ENCODE results near the gene LRRC49. TPM values are rescaled to one million over a fixed set of nuclear protein-coding genes. Genes with fewer than 3 reads are reported as not detected.

Gene LRRC49
- total and polyA plus RNA-seq, 10 of the 15 experiments (the other 5 are each of a cell fraction or from before 2014, with no cell fraction given) = 1.4 to 3.7 (median 2.9) TPM

- no TSS peak for BruUV-seq (replicated peaks)
- no peak for DNase-seq (ENCODE audit: low read depth, low spot score)
- CTCF ChIA-PET = no interaction called here
- no peaks in the 10 kb centered on the region for H4K20me1 ChIP-seq (ENCODE audit: control insufficient read depth, insufficient read depth)
- SMC1A ChIA-PET (ENCODE audit: uncharacterized antibody, unreplicated experiment) = no interaction called here
- no peak for FAIRE-seq
- no peak overlapping the region for H3K4me2 ChIP-seq (ENCODE audit: control insufficient read depth, insufficient read depth)
- peaks cover 6% of the 10 kb centered on the region for H3K4me1 ChIP-seq (ENCODE audit: control insufficient read depth, insufficient read depth, low read length)
- H3K4me3 ChIP-seq = no peak overlapping the region
- RAD21 ChIA-PET (ENCODE audit: unreplicated experiment) = no interaction called here
- in situ Hi-C loops (cut with MboI) (no loop called here), intact Hi-C loops (cut with micrococcal nuclease; ENCODE audit: unreplicated experiment) (no loop called here)
- H3K27ac ChIP-seq (ENCODE audit: control insufficient read depth, insufficient read depth) = no peak overlapping the region
- no peaks in the 10 kb centered on the region for H3K79me2 ChIP-seq (ENCODE audit: control insufficient read depth, insufficient read depth, low read length)
- no peak for ATAC-seq
- POLR2A ChIA-PET = no interaction called here
- H3K9ac ChIP-seq (ENCODE audit: control insufficient read depth, insufficient read depth, low read length) = no peak overlapping the region
- no peaks in the 10 kb centered on the region for H3K9me3 ChIP-seq (replicated peaks; ENCODE audit: control insufficient read depth, insufficient read depth, low read length)
- H2AFZ ChIP-seq (ENCODE audit: control insufficient read depth, low read depth, low read length) = no peak overlapping the region
- H3K36me3 ChIP-seq (ENCODE audit: control insufficient read depth in 2 of 2, insufficient read depth in 2 of 2, low read length in 1 of 2) = no peaks in the 10 kb centered on the region
- H3K27me3 ChIP-seq (replicated peaks in 1 of 2; ENCODE audit: control insufficient read depth in 2 of 2, insufficient read depth in 2 of 2, low read length in 1 of 2) = no peaks in the 10 kb centered on the region
- 55% methylated on average over 5 of the region's 5 CpGs for WGBS (ENCODE audit: insufficient coverage, insufficient replicate concordance, low lambda C conversion rate, missing lambda C conversion rate)
- no peak for TF ChIP-seq HDAC2 (IDR thresholded peaks at IDR 0.05)
- TF ChIP-seq, protein P1, sequence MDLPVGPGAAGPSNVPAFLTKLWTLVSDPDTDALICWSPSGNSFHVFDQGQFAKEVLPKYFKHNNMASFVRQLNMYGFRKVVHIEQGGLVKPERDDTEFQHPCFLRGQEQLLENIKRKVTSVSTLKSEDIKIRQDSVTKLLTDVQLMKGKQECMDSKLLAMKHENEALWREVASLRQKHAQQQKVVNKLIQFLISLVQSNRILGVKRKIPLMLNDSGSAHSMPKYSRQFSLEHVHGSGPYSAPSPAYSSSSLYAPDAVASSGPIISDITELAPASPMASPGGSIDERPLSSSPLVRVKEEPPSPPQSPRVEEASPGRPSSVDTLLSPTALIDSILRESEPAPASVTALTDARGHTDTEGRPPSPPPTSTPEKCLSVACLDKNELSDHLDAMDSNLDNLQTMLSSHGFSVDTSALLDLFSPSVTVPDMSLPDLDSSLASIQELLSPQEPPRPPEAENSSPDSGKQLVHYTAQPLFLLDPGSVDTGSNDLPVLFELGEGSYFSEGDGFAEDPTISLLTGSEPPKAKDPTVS (IDR thresholded peaks at IDR 0.05; ENCODE audit: low read depth, low read length) = no peak
- TF ChIP-seq, protein P2, sequence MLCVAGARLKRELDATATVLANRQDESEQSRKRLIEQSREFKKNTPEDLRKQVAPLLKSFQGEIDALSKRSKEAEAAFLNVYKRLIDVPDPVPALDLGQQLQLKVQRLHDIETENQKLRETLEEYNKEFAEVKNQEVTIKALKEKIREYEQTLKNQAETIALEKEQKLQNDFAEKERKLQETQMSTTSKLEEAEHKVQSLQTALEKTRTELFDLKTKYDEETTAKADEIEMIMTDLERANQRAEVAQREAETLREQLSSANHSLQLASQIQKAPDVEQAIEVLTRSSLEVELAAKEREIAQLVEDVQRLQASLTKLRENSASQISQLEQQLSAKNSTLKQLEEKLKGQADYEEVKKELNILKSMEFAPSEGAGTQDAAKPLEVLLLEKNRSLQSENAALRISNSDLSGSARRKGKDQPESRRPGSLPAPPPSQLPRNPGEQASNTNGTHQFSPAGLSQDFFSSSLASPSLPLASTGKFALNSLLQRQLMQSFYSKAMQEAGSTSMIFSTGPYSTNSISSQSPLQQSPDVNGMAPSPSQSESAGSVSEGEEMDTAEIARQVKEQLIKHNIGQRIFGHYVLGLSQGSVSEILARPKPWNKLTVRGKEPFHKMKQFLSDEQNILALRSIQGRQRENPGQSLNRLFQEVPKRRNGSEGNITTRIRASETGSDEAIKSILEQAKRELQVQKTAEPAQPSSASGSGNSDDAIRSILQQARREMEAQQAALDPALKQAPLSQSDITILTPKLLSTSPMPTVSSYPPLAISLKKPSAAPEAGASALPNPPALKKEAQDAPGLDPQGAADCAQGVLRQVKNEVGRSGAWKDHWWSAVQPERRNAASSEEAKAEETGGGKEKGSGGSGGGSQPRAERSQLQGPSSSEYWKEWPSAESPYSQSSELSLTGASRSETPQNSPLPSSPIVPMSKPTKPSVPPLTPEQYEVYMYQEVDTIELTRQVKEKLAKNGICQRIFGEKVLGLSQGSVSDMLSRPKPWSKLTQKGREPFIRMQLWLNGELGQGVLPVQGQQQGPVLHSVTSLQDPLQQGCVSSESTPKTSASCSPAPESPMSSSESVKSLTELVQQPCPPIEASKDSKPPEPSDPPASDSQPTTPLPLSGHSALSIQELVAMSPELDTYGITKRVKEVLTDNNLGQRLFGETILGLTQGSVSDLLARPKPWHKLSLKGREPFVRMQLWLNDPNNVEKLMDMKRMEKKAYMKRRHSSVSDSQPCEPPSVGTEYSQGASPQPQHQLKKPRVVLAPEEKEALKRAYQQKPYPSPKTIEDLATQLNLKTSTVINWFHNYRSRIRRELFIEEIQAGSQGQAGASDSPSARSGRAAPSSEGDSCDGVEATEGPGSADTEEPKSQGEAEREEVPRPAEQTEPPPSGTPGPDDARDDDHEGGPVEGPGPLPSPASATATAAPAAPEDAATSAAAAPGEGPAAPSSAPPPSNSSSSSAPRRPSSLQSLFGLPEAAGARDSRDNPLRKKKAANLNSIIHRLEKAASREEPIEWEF (IDR thresholded peaks at IDR 0.05; ENCODE audit: insufficient replicate concordance, low read depth, low read length) = no peak
- TF ChIP-seq ZNF207 (IDR thresholded peaks at IDR 0.05; ENCODE audit: borderline replicate concordance) = no peak
- no peak for TF ChIP-seq STAT1 (conservative IDR thresholded peaks at IDR 0.05)
- no peak for TF ChIP-seq SMAD1 (IDR thresholded peaks at IDR 0.05; ENCODE audit: low read depth, partially characterized antibody)
- TF ChIP-seq PAX5 (IDR thresholded peaks at IDR 0.05; ENCODE audit: borderline replicate concordance, low read depth, low read length) = no peak
- no peak for TF ChIP-seq TBL1XR1 (IDR thresholded peaks at IDR 0.05; ENCODE audit: low read depth, low read length)
- no peak for TF ChIP-seq ZNF384 (IDR thresholded peaks at IDR 0.05; ENCODE audit: borderline replicate concordance, low read depth, low read length)
- TF ChIP-seq NR2C1 (IDR thresholded peaks at IDR 0.05) = no peak
- TF ChIP-seq, protein P3, sequence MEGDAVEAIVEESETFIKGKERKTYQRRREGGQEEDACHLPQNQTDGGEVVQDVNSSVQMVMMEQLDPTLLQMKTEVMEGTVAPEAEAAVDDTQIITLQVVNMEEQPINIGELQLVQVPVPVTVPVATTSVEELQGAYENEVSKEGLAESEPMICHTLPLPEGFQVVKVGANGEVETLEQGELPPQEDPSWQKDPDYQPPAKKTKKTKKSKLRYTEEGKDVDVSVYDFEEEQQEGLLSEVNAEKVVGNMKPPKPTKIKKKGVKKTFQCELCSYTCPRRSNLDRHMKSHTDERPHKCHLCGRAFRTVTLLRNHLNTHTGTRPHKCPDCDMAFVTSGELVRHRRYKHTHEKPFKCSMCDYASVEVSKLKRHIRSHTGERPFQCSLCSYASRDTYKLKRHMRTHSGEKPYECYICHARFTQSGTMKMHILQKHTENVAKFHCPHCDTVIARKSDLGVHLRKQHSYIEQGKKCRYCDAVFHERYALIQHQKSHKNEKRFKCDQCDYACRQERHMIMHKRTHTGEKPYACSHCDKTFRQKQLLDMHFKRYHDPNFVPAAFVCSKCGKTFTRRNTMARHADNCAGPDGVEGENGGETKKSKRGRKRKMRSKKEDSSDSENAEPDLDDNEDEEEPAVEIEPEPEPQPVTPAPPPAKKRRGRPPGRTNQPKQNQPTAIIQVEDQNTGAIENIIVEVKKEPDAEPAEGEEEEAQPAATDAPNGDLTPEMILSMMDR (IDR thresholded peaks at IDR 0.05 in 2 of 3, conservative IDR thresholded peaks at IDR 0.05 in 1 of 3; ENCODE audit: control insufficient read depth in 2 of 3, extremely low read depth in 1 of 3, insufficient read depth in 1 of 3, low read depth in 3 of 3, low read length in 3 of 3) = no peak
- TF ChIP-seq SP1 (IDR thresholded peaks at IDR 0.05; ENCODE audit: low read depth, low read length) = no peak
- TF ChIP-seq RAD21 (IDR thresholded peaks at IDR 0.05; ENCODE audit: insufficient read depth, low read depth, low read length) = no peak
- TF ChIP-seq FOS (IDR thresholded peaks at IDR 0.05; ENCODE audit: borderline replicate concordance, extremely low read depth, insufficient read length) = no peak
- no peak for TF ChIP-seq CBFB (IDR thresholded peaks at IDR 0.05; ENCODE audit: low read depth)
- no peak for TF ChIP-seq SIX5 (IDR thresholded peaks at IDR 0.05; ENCODE audit: low read depth, low read length, severe bottlenecking)
- no peak for TF ChIP-seq NBN (IDR thresholded peaks at IDR 0.05)
- no peak for TF ChIP-seq PML (IDR thresholded peaks at IDR 0.05; ENCODE audit: low read length)
Observed at GRCh38 chr15:70866982-70867641, 25.5 kb upstream of the LRRC49 start.

All from GM12878 (cell line).